HFFc6 (cell line): ENCODE measurements around the gene BCAS3. TPM values are rescaled to one million over a fixed set of nuclear protein-coding genes. Genes with fewer than 3 reads are reported as not detected.

Experiments used
- DNase-seq: peaks from one replicate; pipeline ENCODE4 v3.0.0-alpha.2; 2018
- H3K27ac Mint-ChIP-seq: 2 replicates; pipeline ENCODE4 v1.8.0; 2020; ENCODE audit warnings: mild to moderate bottlenecking, mixed read lengths
- H3K27me3 Mint-ChIP-seq: 2 replicates; pipeline ENCODE4 v1.8.0; 2021; ENCODE audit warnings: mild to moderate bottlenecking, moderate library complexity, mixed read lengths; ENCODE audit not compliant: insufficient read depth
- H3K36me3 Mint-ChIP-seq: 2 replicates; pipeline ENCODE4 v1.8.0; 2021; ENCODE audit warnings: low read depth, mixed read lengths
- H3K4me1 Mint-ChIP-seq: 2 replicates; pipeline ENCODE4 v1.8.0; 2020; ENCODE audit warnings: low read depth, mixed read lengths
- H3K4me3 Mint-ChIP-seq: 2 replicates; pipeline ENCODE4 v1.8.0; 2020; ENCODE audit warnings: mild to moderate bottlenecking, moderate library complexity, mixed read lengths
- H3K9me3 Mint-ChIP-seq: 2 replicates; pipeline ENCODE4 v1.8.0; 2020; ENCODE audit warnings: mild to moderate bottlenecking, mixed read lengths
- total RNA-seq, 6 experiments: library from RNA; stranded (reverse); fragmentation: NEBNext Ultra II Directional; extraction: Animal tissue kit (Norgen Biotek cat#: 25700); gene quantifications; 2 replicates in 1 of 6; 3 replicates in 5 of 6; pipeline ENCODE4 v1.2.3, GENCODE V29; 2021
- TF ChIP-seq, protein P1 (sequence below): fragments of 200-600 bp; sonication (generic); IDR thresholded peaks from 2 replicates; pipeline ENCODE4 v1.5.0; 2021; ENCODE audit warnings: antibody characterized with exemption, mild to moderate bottlenecking

The BCAS3 gene
- total RNA-seq, 6 experiments from 2014 or later = 9.8 to 13.8 (median 12.0) TPM

- Mint-ChIP-seq H3K4me3 (no peak overlapping the region), H3K9me3 (no peaks in the 10 kb centered on the region), H3K36me3 (no peaks in the 10 kb centered on the region), H3K27me3 (no peaks in the 10 kb centered on the region; the same call in 1 of the 2 replicates), H3K27ac (no peak overlapping the region), H3K4me1 (peaks cover 78% of the 10 kb centered on the region)
- DNase-seq = no peak
- TF ChIP-seq, protein P1, sequence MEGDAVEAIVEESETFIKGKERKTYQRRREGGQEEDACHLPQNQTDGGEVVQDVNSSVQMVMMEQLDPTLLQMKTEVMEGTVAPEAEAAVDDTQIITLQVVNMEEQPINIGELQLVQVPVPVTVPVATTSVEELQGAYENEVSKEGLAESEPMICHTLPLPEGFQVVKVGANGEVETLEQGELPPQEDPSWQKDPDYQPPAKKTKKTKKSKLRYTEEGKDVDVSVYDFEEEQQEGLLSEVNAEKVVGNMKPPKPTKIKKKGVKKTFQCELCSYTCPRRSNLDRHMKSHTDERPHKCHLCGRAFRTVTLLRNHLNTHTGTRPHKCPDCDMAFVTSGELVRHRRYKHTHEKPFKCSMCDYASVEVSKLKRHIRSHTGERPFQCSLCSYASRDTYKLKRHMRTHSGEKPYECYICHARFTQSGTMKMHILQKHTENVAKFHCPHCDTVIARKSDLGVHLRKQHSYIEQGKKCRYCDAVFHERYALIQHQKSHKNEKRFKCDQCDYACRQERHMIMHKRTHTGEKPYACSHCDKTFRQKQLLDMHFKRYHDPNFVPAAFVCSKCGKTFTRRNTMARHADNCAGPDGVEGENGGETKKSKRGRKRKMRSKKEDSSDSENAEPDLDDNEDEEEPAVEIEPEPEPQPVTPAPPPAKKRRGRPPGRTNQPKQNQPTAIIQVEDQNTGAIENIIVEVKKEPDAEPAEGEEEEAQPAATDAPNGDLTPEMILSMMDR = no peak
Observed at GRCh38 chr17:61204456-61204855, 526.8 kb downstream of the BCAS3 start.

DNA sequence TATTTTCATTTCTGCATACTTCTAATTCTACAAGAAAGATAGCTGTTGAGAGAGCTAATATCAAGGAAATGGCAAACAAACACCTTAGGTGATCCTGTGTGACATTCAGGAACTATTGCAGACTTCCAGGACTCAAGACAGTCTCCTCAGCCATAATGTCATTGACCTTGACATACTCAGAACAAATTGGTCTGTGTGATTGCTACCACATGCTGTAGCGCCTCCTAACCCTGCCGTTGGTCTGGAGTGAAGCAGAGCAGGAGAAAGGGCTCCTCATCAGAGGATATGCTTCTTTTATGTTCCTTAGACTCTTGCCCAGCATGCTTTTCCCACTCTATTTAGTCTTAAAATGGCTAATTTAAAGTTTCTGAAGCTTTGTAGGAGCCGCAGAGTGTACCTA, 527.8 kb downstream of the BCAS3 start:
- no peak overlapping the region for H3K4me3 Mint-ChIP-seq
- peaks cover 78% of the 10 kb centered on the region for H3K4me1 Mint-ChIP-seq
- no peaks in the 10 kb centered on the region for H3K36me3 Mint-ChIP-seq
- H3K27me3 Mint-ChIP-seq = no peaks in the 10 kb centered on the region; the same call in 1 of the 2 replicates
- DNase-seq = no peak
- H3K27ac Mint-ChIP-seq = no peak overlapping the region
- TF ChIP-seq, protein P1 = no peak
- no peaks in the 10 kb centered on the region for H3K9me3 Mint-ChIP-seq

- no peak for DNase-seq
- H3K4me1 Mint-ChIP-seq = peaks cover 73% of the 10 kb centered on the region
Observed at GRCh38 chr17:61205931-61206330, 528.3 kb downstream of the BCAS3 start.

DNA sequence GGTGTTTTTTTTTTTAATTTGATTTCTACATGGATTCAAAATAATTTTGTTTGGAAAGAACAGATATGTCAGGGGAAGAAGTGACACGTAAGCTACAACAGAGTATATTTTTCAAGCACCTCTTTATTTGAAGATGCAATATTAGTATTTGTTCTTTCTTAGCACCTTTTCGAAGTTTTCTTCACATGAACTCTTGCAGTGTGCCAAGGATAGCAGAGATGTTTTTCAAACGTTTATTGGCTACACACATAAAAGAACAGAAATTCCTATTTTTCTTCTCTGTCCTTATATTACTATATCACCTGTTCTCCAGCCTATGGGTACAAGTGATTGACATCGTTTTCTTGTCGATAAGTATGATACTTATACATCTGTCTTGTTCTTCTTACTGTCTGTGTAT, 529.3 kb downstream of the BCAS3 start:
- TF ChIP-seq, protein P1 = no peak
- no peak overlapping the region for H3K4me3 Mint-ChIP-seq
- no peaks in the 10 kb centered on the region for H3K9me3 Mint-ChIP-seq
- peaks cover 63% of the 10 kb centered on the region for H3K4me1 Mint-ChIP-seq
- no peaks in the 10 kb centered on the region for H3K36me3 Mint-ChIP-seq
- no peak for DNase-seq
- no peak overlapping the region for H3K27ac Mint-ChIP-seq
- no peaks in the 10 kb centered on the region; the same call in 1 of the 2 replicates for H3K27me3 Mint-ChIP-seq

More at GRCh38 chr17:61205931-61206330, 528.3 kb downstream of the BCAS3 start:
- H3K27me3 Mint-ChIP-seq = no peaks in the 10 kb centered on the region; the same call in 1 of the 2 replicates
- TF ChIP-seq, protein P1 = no peak
- H3K36me3 Mint-ChIP-seq = no peaks in the 10 kb centered on the region
- no peak overlapping the region for H3K27ac Mint-ChIP-seq
- H3K9me3 Mint-ChIP-seq = no peaks in the 10 kb centered on the region
- H3K4me3 Mint-ChIP-seq = no peak overlapping the region

GRCh38 chr17:61208301-61209105, 530.9 kb downstream of the BCAS3 start:
- H3K36me3 Mint-ChIP-seq = no peaks in the 10 kb centered on the region

More at GRCh38 chr17:61208301-61209105, 530.9 kb downstream of the BCAS3 start:
- H3K4me3 Mint-ChIP-seq = peak overlapping the region; percentile 80
- TF ChIP-seq, protein P1 = no peak
- H3K27ac Mint-ChIP-seq = peak overlapping the region; percentile 80
- no peaks in the 10 kb centered on the region for H3K9me3 Mint-ChIP-seq
- no peaks in the 10 kb centered on the region; the same call in 1 of the 2 replicates for H3K27me3 Mint-ChIP-seq
- no peak for DNase-seq
- peaks cover 47% of the 10 kb centered on the region for H3K4me1 Mint-ChIP-seq
